ENCODE measurements around the gene TRIM60. TPM values are rescaled to one million over a fixed set of nuclear protein-coding genes. Genes with fewer than 3 reads are reported as not detected.
"Not testable (repeated sequence)": the region's sequence is repeated elsewhere in the genome, so short reads cannot be mapped to it uniquely, and the experiment has no call there.

TRIM60 gene
- polyA plus RNA-seq, 6 donors from 2014 or later, result not detected

- Mint-ChIP-seq H3K27ac (no peak overlapping the region), H3K4me3 (no peak overlapping the region), H3K27me3 (no peaks in the 10 kb centered on the region), H3K36me3 (peaks cover 5 to 7% of the 10 kb centered on the region in 2 donors), H3K4me1 (no peaks in the 10 kb centered on the region), H3K9me3 (no peaks in the 10 kb centered on the region)
- no peak for ATAC-seq (ENCODE audit: low read depth in 2 of 2)
- DNase-seq, result no peak
Observed at GRCh38 chr4:165070560-165070959, 38.8 kb downstream of the TRIM60 start.

- H3K4me3 Mint-ChIP-seq; ATAC-seq (ENCODE audit: low read depth in 2 of 2); H3K4me1 Mint-ChIP-seq; H3K9me3 Mint-ChIP-seq; H3K27me3 Mint-ChIP-seq; DNase-seq; H3K27ac Mint-ChIP-seq: not testable (repeated sequence)
- peaks cover 11 to 15% of the 10 kb centered on the region in 2 donors for H3K36me3 Mint-ChIP-seq
Observed at GRCh38 chr4:165073346-165073745, 41.5 kb downstream of the TRIM60 start.

- ATAC-seq (ENCODE audit: low read depth in 2 of 2), result no peak
- H3K4me3 Mint-ChIP-seq, result no peak overlapping the region
- DNase-seq, result no peak
- no peaks in the 10 kb centered on the region for H3K27me3 Mint-ChIP-seq
- peaks cover 0 to 3% (median 0%) of the 10 kb centered on the region in 3 donors for H3K4me1 Mint-ChIP-seq
- no peaks in the 10 kb centered on the region for H3K9me3 Mint-ChIP-seq
- H3K27ac Mint-ChIP-seq, result no peak overlapping the region
- H3K36me3 Mint-ChIP-seq, result peaks cover 18 to 21% of the 10 kb centered on the region in 2 donors
Observed at GRCh38 chr4:165077034-165077578, 45.3 kb downstream of the TRIM60 start.

DNA sequence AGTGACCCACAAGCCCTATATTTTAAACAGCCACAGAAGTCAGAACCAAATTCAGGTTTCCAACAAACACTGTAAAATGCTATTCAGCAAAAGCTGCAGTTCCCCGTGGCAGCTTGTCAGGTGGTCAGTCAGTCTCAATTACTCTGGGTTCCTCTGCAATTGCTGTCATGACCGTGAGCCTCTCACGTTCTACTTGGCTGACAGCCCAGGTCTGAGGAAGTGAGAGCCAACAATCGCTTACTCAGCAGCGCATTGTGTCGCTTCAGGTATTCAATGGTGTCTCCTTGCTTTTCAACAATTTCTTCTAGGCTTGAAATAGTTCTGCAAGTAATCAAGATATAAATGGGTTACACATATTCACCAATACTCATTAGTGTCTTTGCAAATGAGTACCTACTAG lies 47.7 kb downstream of the TRIM60 start:
- H3K36me3 Mint-ChIP-seq, result peaks cover 14 to 18% of the 10 kb centered on the region in 2 donors
- peaks cover 0 to 3% (median 0%) of the 10 kb centered on the region in 3 donors for H3K4me1 Mint-ChIP-seq
- H3K27me3 Mint-ChIP-seq, result no peaks in the 10 kb centered on the region
- H3K9me3 Mint-ChIP-seq, result no peaks in the 10 kb centered on the region
- no peak overlapping the region for H3K27ac Mint-ChIP-seq
- DNase-seq (no peak), ATAC-seq (ENCODE audit: low read depth in 2 of 2) (peak in 1 of 2 donors; percentile 54)
- no peak overlapping the region for H3K4me3 Mint-ChIP-seq

DNA sequence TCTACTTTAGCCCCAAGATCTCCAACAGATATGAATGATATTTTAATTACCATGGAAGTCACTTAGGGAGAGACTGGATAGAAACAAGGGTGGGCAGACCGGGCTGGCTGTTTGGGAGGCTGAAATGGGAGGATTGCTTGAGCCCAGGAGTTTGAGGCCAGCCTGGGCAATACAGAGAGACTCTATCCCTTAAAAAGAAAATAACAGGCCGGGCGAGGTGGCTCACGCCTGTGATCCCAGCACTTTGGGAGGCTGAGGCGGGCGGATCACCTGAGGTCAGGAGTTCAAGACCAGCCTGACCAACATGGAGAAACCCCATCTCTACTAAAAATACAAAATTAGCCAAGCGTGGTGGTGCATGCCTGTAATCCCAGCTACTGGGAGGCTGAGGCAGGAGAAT lies 53.0 kb downstream of the TRIM60 start:
- Mint-ChIP-seq H3K36me3 (peaks cover 24% of the 10 kb centered on the region in 2 donors), H3K27ac (peak overlapping the region in 2 of 6 donors; percentile 36 to 72)
- H3K4me3 Mint-ChIP-seq; H3K27me3 Mint-ChIP-seq; DNase-seq; H3K4me1 Mint-ChIP-seq; ATAC-seq (ENCODE audit: low read depth in 2 of 2); H3K9me3 Mint-ChIP-seq: not testable (repeated sequence)

DNA sequence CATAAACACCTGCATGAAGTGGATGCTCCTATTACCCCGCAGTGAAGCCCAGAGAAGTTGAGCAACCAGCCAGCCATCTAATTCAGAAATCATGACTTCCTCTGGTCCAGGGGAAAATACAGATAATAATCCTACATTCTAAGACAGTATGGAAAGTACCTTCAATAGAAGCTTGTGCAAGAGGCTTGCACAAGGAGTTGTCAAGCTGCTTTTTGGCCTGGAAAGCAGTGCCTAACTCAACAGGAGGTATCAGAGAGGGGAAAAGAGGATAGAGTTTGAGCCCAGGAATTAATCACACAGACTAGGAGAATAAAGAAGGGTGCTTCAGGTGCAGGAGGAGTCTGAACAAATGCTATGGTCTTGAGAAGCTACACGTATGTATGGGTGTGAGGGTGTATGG lies 54.1 kb downstream of the TRIM60 start:
- peaks cover 0 to 3% (median 0%) of the 10 kb centered on the region in 3 donors for H3K4me1 Mint-ChIP-seq
- H3K9me3 Mint-ChIP-seq, result no peaks in the 10 kb centered on the region
- no peak overlapping the region for H3K4me3 Mint-ChIP-seq
- no peak for DNase-seq
- H3K27me3 Mint-ChIP-seq, result no peaks in the 10 kb centered on the region
- peak overlapping the region in 1 of 6 donors; percentile 51 for H3K27ac Mint-ChIP-seq
- H3K36me3 Mint-ChIP-seq, result peaks cover 18 to 19% of the 10 kb centered on the region in 2 donors
- no peak for ATAC-seq (ENCODE audit: low read depth in 2 of 2)

- no peaks in the 10 kb centered on the region for H3K9me3 Mint-ChIP-seq
- ATAC-seq (ENCODE audit: low read depth in 2 of 2) (no peak), DNase-seq (no peak)
- H3K4me1 Mint-ChIP-seq, result peaks cover 0 to 3% (median 0%) of the 10 kb centered on the region in 3 donors
- no peaks in the 10 kb centered on the region for H3K27me3 Mint-ChIP-seq
- no peak overlapping the region for H3K4me3 Mint-ChIP-seq
- H3K27ac Mint-ChIP-seq, result no peak overlapping the region
- H3K36me3 Mint-ChIP-seq, result peaks cover 18 to 25% of the 10 kb centered on the region in 2 donors
Observed at GRCh38 chr4:165088366-165088765, 56.6 kb downstream of the TRIM60 start.

Other genes with a start within 250 kb of the TRIM60 start
- gene APELA, start 154.8 kb upstream of the TRIM60 start, polyA plus RNA-seq (ENCODE audit: low read depth in 6 of 6), result not detected
- gene TRIM61, start 54.3 kb upstream of the TRIM60 start, polyA plus RNA-seq (ENCODE audit: low read depth in 6 of 6), result 1 to 10 TPM in 4 of 6 donors, under 1 TPM in 1, not detected in 1; 0.49 to 2.4 (median 2.2) TPM
- not detected for gene TRIM75, start 21.9 kb downstream of the TRIM60 start, polyA plus RNA-seq (ENCODE audit: low read depth in 6 of 6)
- 10 to 100 TPM; 23.7 to 35.2 (median 34.1) TPM for gene TMEM192, start 80.9 kb downstream of the TRIM60 start, polyA plus RNA-seq (ENCODE audit: low read depth in 6 of 6)
- gene KLHL2, start 175.6 kb downstream of the TRIM60 start, polyA plus RNA-seq (ENCODE audit: low read depth in 6 of 6), result 10 to 100 TPM in 3 of 6 donors, 1 to 10 TPM in 3; 2.6 to 17.6 (median 10.2) TPM

Data from naive B cell (primary cell).